ENCODE results near the gene UPK3A.

UPK3A gene

DNA sequence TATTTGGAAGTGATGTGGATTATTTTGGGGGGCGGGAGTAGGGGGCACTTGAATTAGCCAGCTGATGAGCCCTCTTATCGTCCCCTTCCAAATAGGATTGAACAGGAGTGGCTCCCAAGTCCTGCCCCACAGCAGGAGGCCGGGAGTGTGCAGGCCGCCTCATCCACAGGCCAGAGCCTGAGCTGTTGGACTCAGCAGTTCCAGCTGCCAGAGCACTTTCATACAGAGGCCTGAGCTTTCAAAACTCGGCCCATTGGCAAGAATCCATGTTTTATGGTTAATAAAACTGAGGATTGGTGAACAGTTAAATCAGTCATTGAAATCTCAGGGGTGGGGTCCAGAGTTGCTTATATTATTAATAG lies 34.6 kb downstream of the UPK3A start:
- H3K4me2 ChIP-seq (ENCODE audit: low read depth, low read length): no peak overlapping the region
- H3K36me3 ChIP-seq (replicated peaks; ENCODE audit: insufficient read depth, low read length): no peaks in the 10 kb centered on the region
- no peaks in the 10 kb centered on the region for H3K27me3 ChIP-seq (replicated peaks; ENCODE audit: insufficient read depth, low read length)
- H3K27ac ChIP-seq (ENCODE audit: low read length): no peak overlapping the region
- H3K9me3 ChIP-seq (replicated peaks; ENCODE audit: insufficient read depth, low read length): no peaks in the 10 kb centered on the region
- H3K9ac ChIP-seq (ENCODE audit: low read length): no peak overlapping the region
- TF ChIP-seq, protein P1, sequence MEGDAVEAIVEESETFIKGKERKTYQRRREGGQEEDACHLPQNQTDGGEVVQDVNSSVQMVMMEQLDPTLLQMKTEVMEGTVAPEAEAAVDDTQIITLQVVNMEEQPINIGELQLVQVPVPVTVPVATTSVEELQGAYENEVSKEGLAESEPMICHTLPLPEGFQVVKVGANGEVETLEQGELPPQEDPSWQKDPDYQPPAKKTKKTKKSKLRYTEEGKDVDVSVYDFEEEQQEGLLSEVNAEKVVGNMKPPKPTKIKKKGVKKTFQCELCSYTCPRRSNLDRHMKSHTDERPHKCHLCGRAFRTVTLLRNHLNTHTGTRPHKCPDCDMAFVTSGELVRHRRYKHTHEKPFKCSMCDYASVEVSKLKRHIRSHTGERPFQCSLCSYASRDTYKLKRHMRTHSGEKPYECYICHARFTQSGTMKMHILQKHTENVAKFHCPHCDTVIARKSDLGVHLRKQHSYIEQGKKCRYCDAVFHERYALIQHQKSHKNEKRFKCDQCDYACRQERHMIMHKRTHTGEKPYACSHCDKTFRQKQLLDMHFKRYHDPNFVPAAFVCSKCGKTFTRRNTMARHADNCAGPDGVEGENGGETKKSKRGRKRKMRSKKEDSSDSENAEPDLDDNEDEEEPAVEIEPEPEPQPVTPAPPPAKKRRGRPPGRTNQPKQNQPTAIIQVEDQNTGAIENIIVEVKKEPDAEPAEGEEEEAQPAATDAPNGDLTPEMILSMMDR (IDR thresholded peaks at IDR 0.05; ENCODE audit: low read length): no peak
- no peak for TF ChIP-seq EZH2 (optimal IDR thresholded peaks at IDR 0.05; ENCODE audit: low read depth, low read length)
- TF ChIP-seq EZH2phosphoT487 (IDR thresholded peaks at IDR 0.05; ENCODE audit: low read length): no peak
- H3K4me3 ChIP-seq (ENCODE audit: low read length): no peak overlapping the region
- H3F3A ChIP-seq (ENCODE audit: insufficient read depth, low read length): no peaks in the 10 kb centered on the region
- H3K9me2 ChIP-seq (replicated peaks; ENCODE audit: insufficient read depth, low read length): no peaks in the 10 kb centered on the region
- no peaks in the 10 kb centered on the region for H4K20me1 ChIP-seq (ENCODE audit: insufficient read depth, low read length)
- H2AFZ ChIP-seq (ENCODE audit: low read length): no peak overlapping the region
- no peak for DNase-seq
- peaks cover 6% of the 10 kb centered on the region; the same call in 1 of the 2 replicates for H3K4me1 ChIP-seq (ENCODE audit: low read length)
- H3K79me2 ChIP-seq (ENCODE audit: low read length): peaks cover 63% of the 10 kb centered on the region

DNA sequence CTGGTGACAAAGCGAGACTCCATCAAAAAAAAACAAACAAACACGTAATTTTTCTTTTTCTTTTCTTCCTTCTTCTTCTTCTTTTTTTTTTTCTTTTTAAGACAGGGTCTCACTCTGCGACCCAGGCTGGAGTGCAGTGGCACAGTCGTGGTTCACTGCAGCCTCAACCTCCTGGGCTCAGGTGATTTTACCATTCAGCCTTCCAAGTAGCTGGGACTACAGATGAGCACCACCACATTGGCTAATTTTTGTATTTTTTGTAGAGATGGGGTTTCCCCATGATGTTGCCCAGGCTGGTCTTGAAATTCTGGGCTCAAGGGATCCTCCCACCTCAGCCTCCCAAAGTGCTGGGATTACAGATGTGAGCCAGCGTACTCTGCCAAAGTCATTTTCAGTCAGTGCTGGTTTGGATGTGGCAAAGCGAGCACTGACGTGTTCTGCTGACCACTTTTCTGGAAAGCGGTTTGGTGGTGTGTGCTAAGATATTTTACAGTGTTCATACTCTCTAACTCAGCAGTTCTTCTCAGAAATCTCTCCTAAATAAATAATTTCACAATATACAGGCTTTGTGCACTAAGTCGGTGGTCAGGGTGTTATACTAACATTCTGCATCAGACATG lies 35.7 kb downstream of the UPK3A start:
- H3K4me3 ChIP-seq (ENCODE audit: low read length): no peak overlapping the region
- no peak overlapping the region for H3K9ac ChIP-seq (ENCODE audit: low read length)
- TF ChIP-seq, protein P1 (IDR thresholded peaks at IDR 0.05; ENCODE audit: low read length): no peak
- TF ChIP-seq EZH2phosphoT487 (IDR thresholded peaks at IDR 0.05; ENCODE audit: low read length): no peak
- TF ChIP-seq EZH2 (optimal IDR thresholded peaks at IDR 0.05; ENCODE audit: low read depth, low read length): no peak
- DNase-seq: no peak
- no peak overlapping the region for H3K4me2 ChIP-seq (ENCODE audit: low read depth, low read length)
- H3F3A ChIP-seq (ENCODE audit: insufficient read depth, low read length): no peaks in the 10 kb centered on the region
- H3K9me3 ChIP-seq (replicated peaks; ENCODE audit: insufficient read depth, low read length): no peaks in the 10 kb centered on the region
- no peaks in the 10 kb centered on the region for H3K27me3 ChIP-seq (replicated peaks; ENCODE audit: insufficient read depth, low read length)
- H2AFZ ChIP-seq (ENCODE audit: low read length): no peak overlapping the region
- peaks cover 6% of the 10 kb centered on the region; the same call in 1 of the 2 replicates for H3K4me1 ChIP-seq (ENCODE audit: low read length)
- no peaks in the 10 kb centered on the region for H4K20me1 ChIP-seq (ENCODE audit: insufficient read depth, low read length)
- no peaks in the 10 kb centered on the region for H3K9me2 ChIP-seq (replicated peaks; ENCODE audit: insufficient read depth, low read length)
- H3K36me3 ChIP-seq (replicated peaks; ENCODE audit: insufficient read depth, low read length): no peaks in the 10 kb centered on the region
- H3K27ac ChIP-seq (ENCODE audit: low read length): no peak overlapping the region
- H3K79me2 ChIP-seq (ENCODE audit: low read length): peaks cover 52% of the 10 kb centered on the region

DNA sequence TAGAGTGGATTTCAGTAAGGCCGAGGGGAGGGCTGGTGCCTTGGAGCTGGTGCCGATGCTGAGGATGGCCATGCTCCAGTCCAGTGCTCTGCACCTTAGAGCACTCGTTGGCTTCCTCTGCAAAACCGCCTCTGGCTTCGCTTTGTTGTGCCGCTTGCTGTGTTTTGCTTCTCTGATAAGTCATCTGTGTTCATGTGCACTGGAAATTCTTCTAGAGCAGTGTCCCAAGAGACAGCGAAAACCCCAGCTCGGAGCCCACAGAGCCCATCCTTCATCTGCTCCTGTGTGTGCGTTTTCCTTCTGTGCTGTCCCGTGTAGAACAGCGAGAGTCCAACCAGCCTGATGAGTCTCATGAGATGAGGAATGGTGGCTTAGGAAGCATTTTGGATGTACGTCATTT lies 37.1 kb downstream of the UPK3A start:
- Histone ChIP-seq H3K4me1 (ENCODE audit: low read length) (peaks cover 6% of the 10 kb centered on the region; the same call in 1 of the 2 replicates), H3K9me3 (replicated peaks; ENCODE audit: insufficient read depth, low read length) (no peaks in the 10 kb centered on the region), H3F3A (ENCODE audit: insufficient read depth, low read length) (no peaks in the 10 kb centered on the region), H3K27ac (ENCODE audit: low read length) (no peak overlapping the region), H3K27me3 (replicated peaks; ENCODE audit: insufficient read depth, low read length) (no peaks in the 10 kb centered on the region), H2AFZ (ENCODE audit: low read length) (no peak overlapping the region), H3K9ac (ENCODE audit: low read length) (no peak overlapping the region), H3K36me3 (replicated peaks; ENCODE audit: insufficient read depth, low read length) (no peaks in the 10 kb centered on the region), H3K4me2 (ENCODE audit: low read depth, low read length) (no peak overlapping the region), H3K4me3 (ENCODE audit: low read length) (no peak overlapping the region), H3K9me2 (replicated peaks; ENCODE audit: insufficient read depth, low read length) (no peaks in the 10 kb centered on the region), H3K79me2 (ENCODE audit: low read length) (peaks cover 41% of the 10 kb centered on the region), H4K20me1 (ENCODE audit: insufficient read depth, low read length) (no peaks in the 10 kb centered on the region)
- no peak for TF ChIP-seq EZH2phosphoT487 (IDR thresholded peaks at IDR 0.05; ENCODE audit: low read length)
- TF ChIP-seq, protein P1 (IDR thresholded peaks at IDR 0.05; ENCODE audit: low read length): no peak
- no peak for TF ChIP-seq EZH2 (optimal IDR thresholded peaks at IDR 0.05; ENCODE audit: low read depth, low read length)
- no peak for DNase-seq

Measured in MM.1S (cell line).